Dendritic cell treated with granulocyte-macrophage colony-stimulating factor and Interleukin-4, amounts not matched to agents 40 ng/mL and 50 ng/mL, for 4 days (primary cell): ENCODE data around the gene RPAIN.

Experiments used
- H3K27ac Mint-ChIP-seq: one replicate; pipeline ENCODE4 v1.8.0; 2022; ENCODE audit warnings: mild to moderate bottlenecking, mixed read lengths
- H3K27me3 Mint-ChIP-seq: one replicate; pipeline ENCODE4 v1.8.0; 2022; ENCODE audit warnings: mild to moderate bottlenecking, mixed read lengths
- H3K36me3 Mint-ChIP-seq: one replicate; pipeline ENCODE4 v1.8.0; 2022; ENCODE audit warnings: low read depth, mixed read lengths
- H3K4me1 Mint-ChIP-seq: one replicate; pipeline ENCODE4 v1.8.0; 2022; ENCODE audit warnings: low read depth, mixed read lengths
- H3K4me3 Mint-ChIP-seq: one replicate; pipeline ENCODE4 v1.8.0; 2022; ENCODE audit warnings: mild to moderate bottlenecking, moderate library complexity, mixed read lengths
- H3K9me3 Mint-ChIP-seq: one replicate; pipeline ENCODE4 v1.8.0; 2022; ENCODE audit warnings: mixed read lengths
- intact Hi-C: fragments of 100-400 bp; cut with micrococcal nuclease; formaldehyde crosslinking; loops from one replicate; pipeline ENCODE4 v1.15.0; 2022

Gene RPAIN, protein sequence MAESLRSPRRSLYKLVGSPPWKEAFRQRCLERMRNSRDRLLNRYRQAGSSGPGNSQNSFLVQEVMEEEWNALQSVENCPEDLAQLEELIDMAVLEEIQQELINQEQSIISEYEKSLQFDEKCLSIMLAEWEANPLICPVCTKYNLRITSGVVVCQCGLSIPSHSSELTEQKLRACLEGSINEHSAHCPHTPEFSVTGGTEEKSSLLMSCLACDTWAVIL

DNA sequence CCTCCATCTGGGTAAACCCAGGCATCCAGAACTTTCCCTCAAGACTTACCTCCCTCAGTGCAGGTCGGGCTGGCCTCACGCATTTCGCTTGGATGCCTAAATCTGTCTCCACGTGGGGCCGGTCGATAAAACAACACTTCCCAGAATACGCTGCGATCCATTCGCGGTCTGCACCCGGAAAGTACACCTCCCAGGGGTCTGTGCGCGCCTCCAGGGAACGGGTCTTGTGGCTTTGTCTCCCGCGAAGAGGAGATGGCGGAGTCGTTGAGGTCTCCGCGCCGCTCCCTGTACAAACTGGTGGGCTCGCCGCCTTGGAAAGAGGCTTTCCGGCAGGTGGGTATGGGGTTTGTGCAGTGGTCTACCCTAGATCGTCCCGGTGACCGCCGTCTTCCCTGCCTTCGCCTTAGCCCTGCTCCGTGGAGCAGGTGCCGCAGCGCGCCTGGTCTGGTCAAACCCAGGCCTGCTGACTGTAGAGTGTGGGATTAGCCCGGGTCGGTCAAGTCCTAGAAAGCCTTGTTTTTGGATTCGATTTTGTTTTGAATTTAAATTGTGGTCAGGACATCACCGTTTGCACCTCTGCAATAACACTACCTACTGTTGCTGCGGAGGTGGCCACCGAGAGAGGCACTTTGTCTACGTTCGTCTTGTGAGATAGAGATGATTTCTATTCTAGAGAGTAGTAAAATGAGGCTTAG, at the start of gene RPAIN:
RPAIN (plus strand) TSS at position 224 of the 695 bp plus-strand sequence; CDS start at position 253, 29 bp downstream.
- H3K27me3 Mint-ChIP-seq = no peaks in the 10 kb centered on the region
- intact Hi-C loops = loop anchor here (1.0 kb wide), 2 partner anchors 19 to 66 kb away; partner anchors contain the start of genes C1QBP, DERL2 and MIS12
- H3K4me3 Mint-ChIP-seq = peak within 1 kb of the TSS; percentile 100
- H3K9me3 Mint-ChIP-seq = no peaks in the 10 kb centered on the region
- H3K4me1 Mint-ChIP-seq = peaks cover 11% of the 10 kb centered on the region
- peak within 1 kb of the TSS; percentile 93 for H3K27ac Mint-ChIP-seq
- peaks cover 76% of the 10 kb centered on the region for H3K36me3 Mint-ChIP-seq

DNA sequence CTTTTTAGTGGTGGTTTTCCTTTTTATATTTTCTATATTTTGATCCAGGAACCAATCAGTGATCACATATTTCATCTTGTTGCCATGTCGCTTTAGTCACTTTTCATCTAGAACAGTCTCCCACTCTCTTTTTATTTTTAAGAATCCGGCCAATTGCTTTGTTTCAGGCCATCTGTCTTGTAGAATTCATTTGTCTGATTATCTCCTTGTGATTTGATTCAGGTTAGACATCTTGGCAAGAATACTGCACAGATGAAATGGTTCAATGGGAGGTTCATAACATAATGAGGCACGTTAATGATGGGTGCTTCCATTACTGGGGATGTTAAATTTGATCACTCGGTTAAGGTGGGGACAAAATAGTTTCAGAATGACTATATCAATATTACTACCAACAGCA, 49.6 kb upstream of the RPAIN start:
- intact Hi-C loops = no loop called here
- no peaks in the 10 kb centered on the region for H3K9me3 Mint-ChIP-seq
- no peak overlapping the region for H3K27ac Mint-ChIP-seq
- peaks cover 96% of the 10 kb centered on the region for H3K36me3 Mint-ChIP-seq
- H3K27me3 Mint-ChIP-seq = no peaks in the 10 kb centered on the region
- no peak overlapping the region for H3K4me3 Mint-ChIP-seq
- H3K4me1 Mint-ChIP-seq = no peaks in the 10 kb centered on the region

DNA sequence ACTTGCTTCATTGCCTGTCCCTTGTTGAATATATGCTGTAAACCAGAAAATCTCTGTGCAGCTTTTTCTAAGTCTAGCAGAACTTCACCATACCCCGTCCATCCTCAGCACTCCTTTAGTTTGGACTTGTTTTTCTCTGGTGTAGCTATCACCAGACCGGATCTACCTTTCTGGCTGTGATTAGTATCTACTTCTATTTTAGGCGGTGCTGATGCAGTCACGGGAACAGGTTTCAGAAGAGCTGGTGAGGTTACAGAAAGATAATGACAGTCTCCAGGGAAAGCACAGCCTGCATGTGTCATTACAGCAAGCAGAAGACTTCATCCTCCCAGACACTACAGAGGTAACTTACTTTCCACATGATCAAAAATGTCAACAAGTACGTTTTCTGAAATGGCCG, 46.9 kb upstream of the RPAIN start:
- peaks cover 98% of the 10 kb centered on the region for H3K36me3 Mint-ChIP-seq
- no peaks in the 10 kb centered on the region for H3K9me3 Mint-ChIP-seq
- no peak overlapping the region for H3K4me3 Mint-ChIP-seq
- H3K27me3 Mint-ChIP-seq = no peaks in the 10 kb centered on the region
- H3K27ac Mint-ChIP-seq = no peak overlapping the region
- intact Hi-C loops = no loop called here
- H3K4me1 Mint-ChIP-seq = no peaks in the 10 kb centered on the region

DNA sequence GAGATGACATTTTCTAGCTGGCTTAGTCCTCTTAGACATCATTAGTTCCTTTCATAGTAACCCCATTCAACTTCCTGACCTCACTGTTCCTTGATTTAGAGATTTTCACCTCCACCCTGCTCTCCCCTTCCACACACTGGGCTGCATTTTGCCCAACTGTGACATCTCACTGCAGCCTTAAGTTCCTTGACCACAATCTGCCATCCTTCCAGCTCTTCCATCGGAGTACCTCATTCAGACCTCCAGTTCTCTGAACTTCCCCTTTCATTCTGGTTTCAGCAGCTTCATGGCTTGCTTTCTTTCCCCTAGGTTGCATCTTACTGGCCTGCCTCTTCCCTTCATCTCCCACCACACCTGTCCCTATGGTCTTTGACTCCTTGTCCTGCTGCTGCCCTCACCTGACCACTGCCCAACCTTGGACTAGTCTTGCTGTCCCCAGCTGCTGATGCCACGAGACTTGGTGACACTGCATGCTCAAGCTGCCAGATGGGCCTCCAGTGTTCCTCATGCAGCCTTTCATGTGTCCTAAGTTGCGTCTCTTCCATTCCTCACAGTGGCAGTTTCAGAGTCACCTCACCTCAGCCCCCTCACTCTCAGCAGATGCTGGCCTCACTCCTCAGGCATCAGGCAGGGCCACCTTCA, 41.3 kb upstream of the RPAIN start:
- no peaks in the 10 kb centered on the region for H3K27me3 Mint-ChIP-seq
- intact Hi-C loops = no loop called here
- H3K9me3 Mint-ChIP-seq = no peaks in the 10 kb centered on the region
- H3K4me1 Mint-ChIP-seq = no peaks in the 10 kb centered on the region
- peaks cover 98% of the 10 kb centered on the region for H3K36me3 Mint-ChIP-seq
- H3K27ac Mint-ChIP-seq = no peak overlapping the region
- H3K4me3 Mint-ChIP-seq = no peak overlapping the region

DNA sequence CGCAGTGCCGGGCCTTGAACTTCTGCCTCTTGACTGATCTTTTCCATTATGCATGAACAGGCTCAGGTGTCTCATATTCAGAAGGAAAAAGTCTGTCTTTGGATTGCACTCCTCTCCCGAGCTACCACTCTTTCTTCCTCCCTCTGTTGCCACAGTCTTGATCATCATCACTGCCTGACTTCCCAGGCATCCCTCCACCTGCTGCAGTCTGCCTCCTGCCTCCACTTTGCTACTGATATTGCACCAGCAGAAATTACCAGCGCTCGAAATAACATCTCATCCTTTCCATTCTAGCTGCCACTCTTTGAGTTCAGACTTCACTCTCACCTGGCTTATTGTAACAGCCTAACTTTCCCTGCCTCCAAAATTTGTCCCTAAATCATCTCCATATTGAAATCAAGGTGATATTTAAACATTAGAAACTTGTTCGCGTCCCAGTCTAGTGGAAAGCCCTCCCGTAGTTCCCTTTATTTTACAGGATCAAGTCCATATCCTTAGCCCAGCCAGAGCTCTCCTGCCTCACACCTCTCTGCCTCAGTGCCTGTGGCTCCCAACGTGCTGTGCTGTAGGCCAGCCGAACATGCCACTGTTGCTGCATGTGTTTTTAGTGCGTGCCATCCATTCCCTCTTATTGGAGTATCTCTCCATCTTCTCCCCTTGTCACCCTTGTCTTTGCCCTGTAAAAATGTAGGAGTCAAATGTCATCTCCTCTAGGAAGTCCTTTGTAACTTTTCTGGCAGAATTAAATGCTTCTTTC, 40.5 kb upstream of the RPAIN start:
- intact Hi-C loops = no loop called here
- Mint-ChIP-seq H3K9me3 (no peaks in the 10 kb centered on the region), H3K27ac (no peak overlapping the region), H3K4me3 (no peak overlapping the region), H3K36me3 (peaks cover 97% of the 10 kb centered on the region), H3K4me1 (no peaks in the 10 kb centered on the region), H3K27me3 (no peaks in the 10 kb centered on the region)

DNA sequence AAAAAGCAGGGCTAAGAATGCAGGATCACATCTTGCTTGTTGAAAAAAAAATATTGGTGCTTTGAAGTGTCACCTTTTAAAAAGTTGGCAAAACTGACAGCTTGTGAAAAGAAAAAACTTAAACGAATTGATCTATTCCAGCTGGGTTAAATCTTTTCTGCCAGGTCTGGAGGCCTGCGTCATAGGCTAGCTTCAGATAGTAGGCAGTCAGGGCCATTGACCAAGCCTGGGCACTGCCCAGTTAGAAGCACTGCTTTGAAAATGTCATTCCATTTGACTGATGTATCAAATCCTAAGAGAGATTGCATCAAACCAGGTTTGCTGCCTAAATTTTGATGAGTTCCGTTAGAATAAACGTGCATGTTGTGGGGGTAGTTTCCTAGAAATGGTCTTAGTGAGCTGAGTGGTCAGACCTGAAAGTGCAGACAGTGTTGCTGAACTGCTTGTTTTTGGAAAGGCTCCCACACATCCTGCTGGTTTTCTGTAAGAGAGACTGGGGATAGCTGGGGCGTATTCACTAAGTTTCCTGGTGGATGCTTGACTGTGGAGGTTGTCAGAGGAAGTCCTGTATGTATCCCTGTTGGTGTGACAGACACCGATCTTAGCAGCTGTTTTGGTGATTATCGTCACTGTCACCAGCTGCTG, 39.4 kb upstream of the RPAIN start:
- intact Hi-C loops = no loop called here
- H3K4me1 Mint-ChIP-seq = no peaks in the 10 kb centered on the region
- peaks cover 95% of the 10 kb centered on the region for H3K36me3 Mint-ChIP-seq

DNA sequence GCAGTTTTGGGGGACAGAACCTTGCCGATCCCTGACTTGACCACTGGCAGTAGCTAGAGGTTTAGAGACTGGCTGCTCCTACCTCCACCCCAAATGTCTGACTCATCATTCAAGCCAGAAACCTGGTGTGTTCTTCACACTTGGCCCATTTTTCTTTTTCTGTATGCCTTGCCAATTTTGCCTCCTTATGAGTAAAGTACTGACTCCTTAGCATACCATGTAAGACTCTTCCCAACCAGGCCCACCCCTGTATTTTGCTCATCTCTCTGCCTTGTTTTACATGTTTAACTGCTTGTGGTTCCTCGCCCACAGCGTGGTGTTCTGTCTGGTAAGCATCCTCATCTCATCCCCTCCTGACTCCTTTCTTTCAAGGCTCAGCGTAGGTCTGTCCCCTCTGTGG, 38.4 kb upstream of the RPAIN start:
- H3K9me3 Mint-ChIP-seq = no peaks in the 10 kb centered on the region
- intact Hi-C loops = no loop called here
- peaks cover 90% of the 10 kb centered on the region for H3K36me3 Mint-ChIP-seq

More for the DNA sequence above, 39.4 kb upstream of the RPAIN start:
- Mint-ChIP-seq H3K27ac (no peak overlapping the region), H3K4me3 (no peak overlapping the region), H3K9me3 (no peaks in the 10 kb centered on the region), H3K27me3 (no peaks in the 10 kb centered on the region)

DNA sequence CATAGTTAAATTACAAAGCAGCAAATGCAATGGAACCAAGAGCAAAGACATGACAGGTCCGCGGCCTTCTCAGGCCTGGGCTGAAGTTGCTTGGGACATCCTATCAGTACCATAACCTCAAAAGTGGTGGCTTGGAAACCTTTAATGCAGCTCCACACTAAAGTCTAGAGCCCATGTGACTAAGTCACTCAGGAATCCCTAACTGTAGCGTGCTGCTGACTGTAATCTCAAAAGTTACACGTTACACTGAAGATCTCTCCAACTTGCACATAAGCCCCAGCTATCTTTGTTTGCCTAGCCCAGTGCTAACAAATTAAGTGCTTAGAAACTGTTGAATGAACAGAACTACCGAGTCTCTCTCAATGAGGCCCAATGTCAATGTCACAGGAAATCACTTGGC, 28.3 kb upstream of the RPAIN start:
- Mint-ChIP-seq H3K4me1 (no peaks in the 10 kb centered on the region), H3K27ac (no peak overlapping the region), H3K9me3 (no peaks in the 10 kb centered on the region), H3K36me3 (peaks cover 93% of the 10 kb centered on the region), H3K27me3 (no peaks in the 10 kb centered on the region), H3K4me3 (no peak overlapping the region)
- intact Hi-C loops = no loop called here

More for the DNA sequence above, 38.4 kb upstream of the RPAIN start:
- Mint-ChIP-seq H3K4me1 (no peaks in the 10 kb centered on the region), H3K27me3 (no peaks in the 10 kb centered on the region), H3K27ac (no peak overlapping the region), H3K4me3 (no peak overlapping the region)

DNA sequence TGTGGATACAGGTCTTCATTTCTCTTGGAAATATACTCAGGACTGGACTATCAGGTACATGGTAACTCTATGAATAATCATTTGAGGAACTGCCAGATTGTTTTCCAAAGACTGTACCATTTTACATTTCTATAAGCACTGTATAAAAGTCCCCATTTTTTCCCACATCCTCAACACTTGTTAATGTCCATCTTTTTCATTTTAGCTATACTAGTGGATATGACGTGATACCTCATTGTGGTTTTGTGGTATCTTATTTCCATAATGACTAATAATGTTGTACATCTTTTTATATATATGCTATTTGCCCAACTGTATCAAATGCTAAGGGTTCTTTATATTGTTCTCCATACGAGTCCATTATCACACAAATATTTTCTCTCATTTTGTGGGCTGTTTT, 23.4 kb upstream of the RPAIN start:
- H3K9me3 Mint-ChIP-seq = no peaks in the 10 kb centered on the region
- no peaks in the 10 kb centered on the region for H3K4me1 Mint-ChIP-seq
- H3K27me3 Mint-ChIP-seq = no peaks in the 10 kb centered on the region
- no peak overlapping the region for H3K27ac Mint-ChIP-seq
- peaks cover 95% of the 10 kb centered on the region for H3K36me3 Mint-ChIP-seq
- intact Hi-C loops = no loop called here
- no peak overlapping the region for H3K4me3 Mint-ChIP-seq

DNA sequence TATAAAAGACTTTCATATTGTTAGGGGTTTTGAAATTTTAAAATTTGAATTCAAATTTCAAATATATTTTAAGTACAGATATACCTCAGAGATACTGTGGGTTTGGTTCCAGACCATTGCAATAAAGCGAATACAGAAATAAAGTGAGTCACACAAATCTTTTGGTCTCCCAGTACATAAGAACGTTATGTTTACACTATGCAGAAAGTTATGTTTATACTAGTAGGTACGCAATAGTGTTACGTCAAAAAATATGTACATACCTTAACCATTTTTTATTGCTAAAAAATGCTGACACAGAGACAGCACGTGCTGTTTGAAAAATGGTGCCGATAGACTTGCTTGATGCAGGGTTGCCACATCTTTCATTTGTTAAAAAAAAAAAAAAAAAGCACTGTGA, 20.2 kb upstream of the RPAIN start:
- H3K27ac Mint-ChIP-seq = no peak overlapping the region
- no peaks in the 10 kb centered on the region for H3K9me3 Mint-ChIP-seq
- intact Hi-C loops = no loop called here
- H3K4me1 Mint-ChIP-seq = no peaks in the 10 kb centered on the region
- no peaks in the 10 kb centered on the region for H3K27me3 Mint-ChIP-seq
- peaks cover 63% of the 10 kb centered on the region for H3K36me3 Mint-ChIP-seq
- H3K4me3 Mint-ChIP-seq = no peak overlapping the region

DNA sequence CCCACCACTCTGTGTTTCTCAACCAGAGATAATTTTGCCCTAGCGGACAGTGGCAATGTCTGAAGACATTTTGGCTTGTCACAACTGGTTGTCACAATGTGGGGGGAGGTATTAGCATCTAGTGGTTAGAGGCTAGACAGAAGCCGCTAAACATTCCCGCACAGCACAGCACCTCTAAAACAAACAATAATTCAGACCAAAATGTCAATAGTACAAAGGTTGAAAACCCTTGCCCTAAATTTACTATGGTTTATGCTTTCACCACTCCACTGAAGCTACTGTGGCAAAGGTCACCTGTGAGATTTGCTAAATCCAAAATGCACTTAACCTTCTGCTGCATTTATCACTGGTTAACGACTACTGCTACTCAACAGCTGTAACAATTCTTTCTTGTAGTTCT, 14.6 kb upstream of the RPAIN start:
- Mint-ChIP-seq H3K36me3 (peaks cover 10% of the 10 kb centered on the region), H3K4me1 (no peaks in the 10 kb centered on the region), H3K27ac (no peak overlapping the region), H3K4me3 (no peak overlapping the region), H3K27me3 (no peaks in the 10 kb centered on the region), H3K9me3 (no peaks in the 10 kb centered on the region)
- intact Hi-C loops = no loop called here

DNA sequence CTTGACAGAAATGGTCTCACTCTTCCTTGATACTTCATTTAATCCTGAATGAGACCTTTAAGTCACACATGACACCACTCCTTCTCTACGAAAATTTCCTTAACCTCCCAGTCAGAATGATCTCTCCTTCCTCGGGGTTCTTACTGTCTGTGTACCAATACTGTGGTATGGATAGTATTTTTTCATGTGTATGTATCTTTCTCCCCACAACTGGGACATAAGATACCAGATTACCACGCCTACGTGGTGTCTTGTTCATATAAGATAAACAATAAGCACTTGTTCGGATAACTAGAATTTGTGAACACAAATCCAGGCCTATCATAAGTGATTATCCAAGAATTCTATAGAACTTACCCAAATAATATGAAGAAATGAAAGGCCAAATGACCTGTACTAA, 11.8 kb upstream of the RPAIN start:
- Mint-ChIP-seq H3K36me3 (peaks cover 16% of the 10 kb centered on the region), H3K9me3 (no peaks in the 10 kb centered on the region), H3K4me3 (no peak overlapping the region), H3K27me3 (no peaks in the 10 kb centered on the region), H3K27ac (no peak overlapping the region), H3K4me1 (peaks cover 5% of the 10 kb centered on the region)
- intact Hi-C loops = no loop called here

DNA sequence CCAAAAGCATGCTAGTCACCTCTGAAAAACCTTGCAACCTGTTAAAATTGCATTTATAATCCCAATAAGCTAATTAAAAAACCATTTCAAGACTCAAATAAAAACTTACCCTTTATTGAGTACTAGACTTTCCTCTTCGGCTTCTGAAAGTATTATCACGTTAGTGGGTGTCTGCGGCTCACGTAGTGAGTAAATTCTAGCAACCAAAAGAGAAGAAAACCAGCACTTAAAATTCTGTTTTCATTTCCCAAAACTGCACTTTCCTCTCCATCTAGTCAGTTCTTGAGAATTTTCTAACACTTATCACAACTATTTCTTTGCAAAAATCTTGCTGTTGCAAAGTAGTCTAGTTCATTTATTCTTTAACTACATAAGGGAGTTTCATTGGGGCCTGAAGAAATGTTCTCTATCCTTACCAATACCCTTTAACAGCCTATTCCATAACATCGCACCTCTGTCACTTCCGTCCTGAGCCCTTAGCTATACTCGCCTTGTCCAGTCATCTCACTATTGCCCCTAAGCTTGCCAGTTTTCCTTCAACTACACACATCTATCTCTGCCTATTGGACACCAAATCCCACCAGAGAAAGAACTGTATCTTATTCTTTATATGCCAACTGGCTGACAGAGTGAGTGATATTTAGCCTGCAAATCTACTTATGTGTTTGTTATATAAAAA, 9.2 kb upstream of the RPAIN start:
- intact Hi-C loops = no loop called here
- no peaks in the 10 kb centered on the region for H3K27me3 Mint-ChIP-seq
- H3K4me3 Mint-ChIP-seq = no peak overlapping the region
- peaks cover 35% of the 10 kb centered on the region for H3K36me3 Mint-ChIP-seq
- H3K9me3 Mint-ChIP-seq = no peaks in the 10 kb centered on the region
- H3K27ac Mint-ChIP-seq = no peak overlapping the region
- peaks cover 5% of the 10 kb centered on the region for H3K4me1 Mint-ChIP-seq
